GM10266 (cell line): ENCODE results near the gene DSN1.

Source experiments
- DNase-seq: peaks from one replicate; pipeline ENCODE4 v3.0.0; 2012; ENCODE audit errors: extremely low spot score
- TF ChIP-seq, protein P1 (sequence below): IDR thresholded peaks from 2 replicates; pipeline ENCODE4 v1.5.1; 2012; ENCODE audit warnings: mild to moderate bottlenecking, low read depth; ENCODE audit not compliant: control insufficient read depth, insufficient read depth; ENCODE audit errors: missing control alignments

The DSN1 gene

DNA sequence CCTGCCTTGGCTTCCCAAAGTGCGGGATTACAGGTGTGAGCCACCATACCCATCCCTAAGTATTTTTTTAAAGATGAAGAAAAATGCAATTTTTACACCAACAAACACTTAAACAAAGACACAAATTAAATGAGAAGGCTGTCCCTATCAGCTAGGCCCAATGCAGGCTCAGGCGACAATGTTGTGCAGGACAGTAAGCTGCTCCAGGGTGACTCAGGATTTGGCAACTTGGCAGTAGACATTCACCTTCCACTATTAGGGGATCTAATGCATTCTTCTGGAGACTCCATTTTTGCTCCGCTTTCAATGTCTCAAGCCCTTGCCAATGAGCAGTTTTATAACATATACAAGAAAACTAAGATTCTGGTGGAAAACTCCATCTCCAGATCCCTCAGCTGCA, 47.4 kb downstream of the DSN1 start:
- TF ChIP-seq, protein P1, sequence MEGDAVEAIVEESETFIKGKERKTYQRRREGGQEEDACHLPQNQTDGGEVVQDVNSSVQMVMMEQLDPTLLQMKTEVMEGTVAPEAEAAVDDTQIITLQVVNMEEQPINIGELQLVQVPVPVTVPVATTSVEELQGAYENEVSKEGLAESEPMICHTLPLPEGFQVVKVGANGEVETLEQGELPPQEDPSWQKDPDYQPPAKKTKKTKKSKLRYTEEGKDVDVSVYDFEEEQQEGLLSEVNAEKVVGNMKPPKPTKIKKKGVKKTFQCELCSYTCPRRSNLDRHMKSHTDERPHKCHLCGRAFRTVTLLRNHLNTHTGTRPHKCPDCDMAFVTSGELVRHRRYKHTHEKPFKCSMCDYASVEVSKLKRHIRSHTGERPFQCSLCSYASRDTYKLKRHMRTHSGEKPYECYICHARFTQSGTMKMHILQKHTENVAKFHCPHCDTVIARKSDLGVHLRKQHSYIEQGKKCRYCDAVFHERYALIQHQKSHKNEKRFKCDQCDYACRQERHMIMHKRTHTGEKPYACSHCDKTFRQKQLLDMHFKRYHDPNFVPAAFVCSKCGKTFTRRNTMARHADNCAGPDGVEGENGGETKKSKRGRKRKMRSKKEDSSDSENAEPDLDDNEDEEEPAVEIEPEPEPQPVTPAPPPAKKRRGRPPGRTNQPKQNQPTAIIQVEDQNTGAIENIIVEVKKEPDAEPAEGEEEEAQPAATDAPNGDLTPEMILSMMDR, result no peak
- no peak for DNase-seq

DNA sequence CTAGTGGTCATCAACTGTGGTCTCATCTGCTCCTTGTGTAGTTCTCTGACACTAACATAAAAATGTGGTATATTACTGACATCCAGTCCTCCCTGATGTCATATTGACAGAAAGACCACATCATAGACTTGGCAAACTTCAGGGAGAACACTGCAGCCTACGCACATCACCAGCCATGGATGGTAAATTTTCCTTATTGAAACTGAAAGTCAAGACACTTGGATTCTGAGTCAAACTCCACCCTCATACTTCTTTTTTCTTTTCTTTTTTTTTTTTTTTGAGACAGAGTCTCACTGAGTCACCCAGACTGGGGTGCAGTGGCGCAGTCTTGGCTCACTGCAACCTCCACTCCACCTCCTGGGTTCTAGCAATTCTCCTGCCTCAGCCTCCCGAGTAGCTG, 53.1 kb downstream of the DSN1 start:
- TF ChIP-seq, protein P1, result no peak
- no peak for DNase-seq

DNA sequence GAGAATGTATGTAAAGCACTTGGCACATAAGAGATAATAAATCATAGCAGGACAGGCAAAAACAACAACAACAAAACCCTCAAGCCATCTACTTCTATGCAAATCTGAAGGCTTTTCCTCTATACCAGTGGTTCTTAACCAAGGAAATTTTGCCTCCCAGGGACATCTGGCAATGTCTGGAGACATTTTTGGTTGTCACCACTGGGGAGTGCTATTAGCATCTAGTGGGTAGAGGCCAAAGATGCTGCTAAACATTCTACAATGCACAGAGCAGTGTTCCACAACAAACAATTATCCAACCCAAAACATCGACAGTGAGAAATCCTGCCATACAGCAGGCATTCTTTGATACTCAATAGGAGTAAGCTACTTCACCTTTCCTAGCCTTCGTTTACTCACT, 55.9 kb downstream of the DSN1 start:
- DNase-seq, result no peak
- TF ChIP-seq, protein P1, result peak; percentile 30

DNA sequence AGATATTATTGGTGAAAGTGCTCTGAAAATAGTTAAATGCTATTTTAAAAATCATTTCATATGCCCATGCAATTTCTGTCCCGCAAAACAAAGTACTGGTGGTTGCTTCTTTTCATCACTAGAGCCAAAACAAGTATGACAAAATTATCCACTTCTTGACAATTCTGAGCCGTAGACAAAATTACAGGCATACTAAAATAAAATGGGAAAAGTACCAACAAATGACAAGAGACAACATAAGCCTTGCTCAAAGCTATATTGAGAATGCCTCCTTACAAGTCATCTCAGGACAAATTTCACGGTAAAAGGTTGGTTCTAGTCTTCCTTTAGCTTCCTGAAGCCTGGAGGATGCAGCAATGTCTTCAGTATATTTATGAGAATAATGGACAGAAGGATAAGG, 56.5 kb downstream of the DSN1 start:
- TF ChIP-seq, protein P1, result no peak
- DNase-seq, result no peak

DNA sequence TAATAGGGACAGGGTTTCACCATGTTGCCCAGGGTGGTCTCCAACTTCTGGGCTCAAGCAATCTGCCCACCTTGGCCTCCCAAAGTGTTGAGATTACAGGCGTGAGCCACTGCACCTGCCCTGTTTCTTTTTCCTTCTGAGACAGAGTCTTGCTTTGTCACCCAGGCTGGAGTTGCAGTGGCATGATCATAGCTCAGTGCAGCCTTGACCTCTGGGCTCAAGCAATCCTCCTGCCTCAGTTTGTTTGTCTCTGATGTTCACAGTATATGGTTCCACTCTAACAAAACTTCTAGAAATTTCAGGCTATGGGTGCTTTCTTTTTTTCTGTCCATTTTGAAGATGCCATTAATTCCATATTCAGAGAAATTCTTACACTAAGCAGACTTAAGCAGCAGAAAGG, 60.8 kb downstream of the DSN1 start:
- DNase-seq, result no peak
- TF ChIP-seq, protein P1, result no peak

DNA sequence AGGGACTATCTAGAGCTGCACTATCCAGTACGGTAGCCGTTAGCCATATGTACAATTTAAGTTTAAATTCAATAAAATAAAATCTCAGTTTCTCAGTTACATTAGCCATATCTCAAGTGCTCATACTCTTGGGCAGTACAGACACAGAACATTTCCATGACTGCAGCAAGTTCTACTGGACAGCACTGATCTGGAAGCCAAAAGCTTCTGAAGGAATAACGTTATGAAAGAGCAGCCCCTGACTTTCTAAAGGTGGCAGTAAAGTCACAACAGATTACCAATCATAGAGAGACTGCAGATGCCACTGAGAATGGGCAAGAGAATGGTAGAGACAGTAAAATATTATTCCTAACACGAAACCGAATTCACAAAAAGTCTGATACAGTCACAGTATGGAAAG, 64.4 kb downstream of the DSN1 start:
- TF ChIP-seq, protein P1, result no peak
- no peak for DNase-seq

DNA sequence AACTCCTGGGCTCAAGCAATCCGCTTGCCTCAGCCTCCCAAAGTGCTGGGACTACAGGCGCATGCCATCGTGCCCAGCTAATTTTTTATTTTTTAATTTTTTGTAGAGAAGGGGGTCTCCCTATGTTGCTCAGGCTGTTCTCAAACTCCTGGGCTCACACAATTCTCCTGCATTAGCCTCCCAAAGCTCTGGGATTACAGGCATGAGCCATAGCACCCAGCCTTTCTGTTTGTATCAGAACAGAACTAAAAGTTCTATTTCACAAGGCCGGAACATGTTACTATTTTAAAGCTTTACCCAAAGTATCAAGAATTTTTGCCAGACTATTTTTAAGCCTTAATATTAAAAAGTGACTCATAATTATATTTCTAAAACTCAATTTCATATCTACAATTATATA, 70.0 kb downstream of the DSN1 start:
- TF ChIP-seq, protein P1, result no peak
- no peak for DNase-seq
